D721Med (cell line): ENCODE results near the gene POLR1A.

ENCODE experiments used
- DNase-seq: peaks from one replicate; pipeline ENCODE4 v3.0.0; 2011; ENCODE audit warnings: low spot score; ENCODE audit not compliant: insufficient read length
- FAIRE-seq: peaks from 2 replicates; lab custom pipeline; 2011; peaks lifted over from hg19 to GRCh38; lab: Jason Lieb, UNC
- CTCF ChIP-seq: IDR thresholded peaks from 2 replicates; pipeline ENCODE4 v1.5.1; 2012; ENCODE audit warnings: mild to moderate bottlenecking, control low read depth; ENCODE audit not compliant: insufficient read depth; ENCODE audit errors: missing control alignments

POLR1A gene

GRCh38 chr2:86021396-86022378, 84.0 kb downstream of the POLR1A start:
- DNase-seq (no peak), FAIRE-seq (no peak)
- no peak for TF ChIP-seq CTCF

- no peak for FAIRE-seq
- TF ChIP-seq CTCF, result no peak
- no peak for DNase-seq
These were observed 84.7 kb downstream of the POLR1A start for GRCh38 chr2:86020984-86021383.

- no peak for DNase-seq
- no peak for FAIRE-seq
- TF ChIP-seq CTCF, result no peak
These were observed 86.6 kb downstream of the POLR1A start for GRCh38 chr2:86019121-86019520.

GRCh38 chr2:86017901-86018896, 87.5 kb downstream of the POLR1A start:
- FAIRE-seq (no peak), DNase-seq (no peak)
- no peak for TF ChIP-seq CTCF

- DNase-seq (no peak), FAIRE-seq (no peak)
- no peak for TF ChIP-seq CTCF
These were observed 89.1 kb downstream of the POLR1A start for GRCh38 chr2:86016581-86016980.

GRCh38 chr2:86015699-86016098, 90.0 kb downstream of the POLR1A start:
- DNase-seq (no peak), FAIRE-seq (no peak)
- TF ChIP-seq CTCF, result no peak
